Liver (tissue), 9 donors: ENCODE measurements around the gene RBM45. TPM values are rescaled to one million over a fixed set of nuclear protein-coding genes. Genes with fewer than 3 reads are reported as not detected.

ENCODE experiments used
- DNase-seq: peaks from one replicate; pipeline ENCODE4 v3.0.0-alpha.2; 2017; ENCODE audit warnings: low spot score
- H3K27ac ChIP-seq, 2 donors: one replicate each; pipeline ENCODE4 v1.7.0; 2013; ENCODE audit warnings: inconsistent platforms in 2 of 2, low read length in 2 of 2, control low read depth in 1 of 2, low read depth in 1 of 2, mild to moderate bottlenecking in 1 of 2
- H3K27me3 ChIP-seq, 4 donors: one replicate each; pipeline versions ENCODE4 v1.6.1 to v1.7.0; 2013; ENCODE audit warnings: low read length in 3 of 4, inconsistent platforms in 1 of 4, mild to moderate bottlenecking in 1 of 4, moderate library complexity in 1 of 4; ENCODE audit not compliant: control insufficient read depth in 4 of 4, insufficient read depth in 4 of 4
- H3K36me3 ChIP-seq, 4 donors: one replicate each; pipeline versions ENCODE4 v1.6.1 to v1.7.0; 2013; ENCODE audit warnings: low read length in 3 of 4, mild to moderate bottlenecking in 3 of 4, low read depth in 1 of 4, moderate library complexity in 1 of 4; ENCODE audit not compliant: control insufficient read depth in 4 of 4, insufficient read depth in 3 of 4
- H3K4me1 ChIP-seq, 4 donors: one replicate each; pipeline versions ENCODE4 v1.6.1 to v1.7.0; 2013; ENCODE audit warnings: low read length in 3 of 4, mild to moderate bottlenecking in 3 of 4, moderate library complexity in 1 of 4; ENCODE audit not compliant: control insufficient read depth in 4 of 4, insufficient read depth in 4 of 4
- H3K4me3 ChIP-seq, 3 donors: one replicate each; pipeline versions ENCODE4 v1.6.1 to v1.7.0; 2013; ENCODE audit warnings: low read length in 3 of 3, control low read depth in 1 of 3, low read depth in 1 of 3, mild to moderate bottlenecking in 1 of 3
- H3K9ac ChIP-seq, 2 donors: one replicate each; pipeline ENCODE4 v1.7.0; 2013; ENCODE audit warnings: low read length in 2 of 2, mild to moderate bottlenecking in 2 of 2, moderate library complexity in 2 of 2, control low read depth in 1 of 2, low read depth in 1 of 2
- H3K9me3 ChIP-seq, 4 donors: one replicate each; pipeline versions ENCODE4 v1.6.1 to v1.7.0; 2013; ENCODE audit warnings: low read length in 3 of 4; ENCODE audit not compliant: control insufficient read depth in 4 of 4
- ATF3 ChIP-seq: IDR thresholded peaks from 2 replicates; pipeline ENCODE4 v1.6.1; 2016; ENCODE audit warnings: antibody characterized with exemption
- CTCF ChIP-seq: fragments of 150-350 bp; IDR thresholded peaks from 2 replicates; pipeline ENCODE4 v1.5.1; 2017; ENCODE audit warnings: improper control_type of control experiment, low read depth, low read length; ENCODE audit not compliant: missing input control
- EGR1 ChIP-seq, 2 donors: IDR thresholded peaks; 2 replicates each; pipeline ENCODE4 v1.6.1; 2016 to 2018; ENCODE audit warnings: antibody characterized with exemption in 2 of 2, low read depth in 2 of 2
- FOXA1 ChIP-seq: IDR thresholded peaks from 2 replicates; pipeline ENCODE4 v1.6.1; 2016; ENCODE audit warnings: antibody characterized with exemption
- FOXA2 ChIP-seq: IDR thresholded peaks from 2 replicates; pipeline ENCODE4 v1.6.1; 2016; ENCODE audit warnings: antibody characterized with exemption
- GABPA ChIP-seq, 2 donors: IDR thresholded peaks in 1 of 2; conservative IDR thresholded peaks in 1 of 2; 2 replicates each; pipeline ENCODE4 v1.6.1; 2016; ENCODE audit warnings: antibody characterized with exemption in 2 of 2, mild to moderate bottlenecking in 1 of 2, moderate library complexity in 1 of 2
- HNF4A ChIP-seq, 2 donors: conservative IDR thresholded peaks; 2 replicates each; pipeline ENCODE4 v1.6.1; 2016; ENCODE audit warnings: antibody characterized with exemption in 2 of 2, mild to moderate bottlenecking in 2 of 2
- HNF4G ChIP-seq: IDR thresholded peaks from 2 replicates; pipeline ENCODE4 v1.6.1; 2016; ENCODE audit warnings: antibody characterized with exemption
- JUND ChIP-seq, 2 donors: IDR thresholded peaks; 2 replicates each; pipeline ENCODE4 v1.6.1; 2016; ENCODE audit warnings: antibody characterized with exemption in 2 of 2
- MAX ChIP-seq: IDR thresholded peaks from 2 replicates; pipeline ENCODE4 v1.6.1; 2016; ENCODE audit warnings: antibody characterized with exemption
- NR2F2 ChIP-seq: IDR thresholded peaks from 2 replicates; pipeline ENCODE4 v1.6.1; 2016; ENCODE audit warnings: antibody characterized with exemption
- RAD21 ChIP-seq, 2 donors: IDR thresholded peaks; 2 replicates each; pipeline ENCODE4 v1.6.1; 2016; ENCODE audit warnings: antibody characterized with exemption in 2 of 2, mild to moderate bottlenecking in 2 of 2
- RXRA ChIP-seq, 2 donors: IDR thresholded peaks; 2 replicates each; pipeline ENCODE4 v1.6.1; 2017 to 2018; ENCODE audit warnings: antibody characterized with exemption in 2 of 2, mild to moderate bottlenecking in 1 of 2
- SP1 ChIP-seq: IDR thresholded peaks from 2 replicates; pipeline ENCODE4 v1.6.1; 2018; ENCODE audit warnings: antibody characterized with exemption, mild to moderate bottlenecking
- TAF1 ChIP-seq: conservative IDR thresholded peaks from 2 replicates; pipeline ENCODE4 v1.6.1; 2016; ENCODE audit warnings: antibody characterized with exemption, mild to moderate bottlenecking
- YY1 ChIP-seq: IDR thresholded peaks from 2 replicates; pipeline ENCODE4 v1.6.1; 2016; ENCODE audit warnings: antibody characterized with exemption, mild to moderate bottlenecking
- ZBTB33 ChIP-seq: IDR thresholded peaks from 2 replicates; pipeline ENCODE4 v1.6.1; 2016; ENCODE audit warnings: antibody characterized with exemption
- WGBS: extraction: QIAGEN DNeasy Blood & Tissue Kit; methylation state at CpG from one replicate; pipeline ENCODE4 v1.1.7; 2013; 5-methylcytosine and 5-hydroxymethylcytosine counted together
- polyA plus RNA-seq, 2 donors: library from polyadenylated mRNA; stranded (reverse) in 1 of 2; unstranded in 1 of 2; fragments of 200-250 nt in 1 of 2; fragments of >200 nt in 1 of 2; fragmentation: Nextera tagmentation in 1 of 2; extraction: Ambion mirVana in 1 of 2; gene quantifications; one replicate each; pipeline versions ENCODE4 v1.2.1 to v1.2.3, GENCODE V29; 2013 to 2015
- total RNA-seq, 2 donors: library from RNA; depleted of rRNA; stranded (reverse); fragments of >200 nt; gene quantifications; one replicate each; pipeline ENCODE4 v1.2.3, GENCODE V29; 2014
- TF ChIP-seq, protein P1 (sequence below): IDR thresholded peaks from 2 replicates; pipeline ENCODE4 v1.6.1; 2016; ENCODE audit warnings: antibody characterized with exemption, mild to moderate bottlenecking
- donor health status: healthy.
- donor health status: healthy.
- donor health status: healthy.
- donor health status: healthy.
- donor health status: healthy.

RBM45 gene
- total and polyA plus RNA-seq, 4 donors, result 4.2 to 11.4 (median 6.8) TPM

DNA sequence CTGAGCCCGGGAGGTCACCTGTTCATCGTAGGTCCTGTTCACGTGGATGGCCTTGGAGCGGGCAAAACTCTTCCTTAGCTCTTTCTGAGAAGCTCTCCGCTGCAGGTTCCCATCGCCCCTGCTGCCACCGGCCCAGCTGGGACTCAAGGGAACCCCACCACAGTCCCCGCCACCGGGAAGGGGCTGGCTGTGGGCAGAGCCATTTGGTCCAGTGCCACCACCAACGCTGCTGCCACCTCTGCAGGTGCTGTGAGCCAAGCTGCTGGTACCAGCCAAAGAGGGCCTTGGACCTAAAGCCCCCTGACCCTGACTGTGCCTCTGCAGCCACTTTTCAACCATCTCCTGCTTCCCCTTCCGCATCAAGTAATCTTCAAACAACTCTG is 40.2 kb upstream of the RBM45 start:
- Histone ChIP-seq H3K36me3 (no peaks in the 10 kb centered on the region), H3K4me3 (peak overlapping the region; percentile 34 to 76 (median 72)), H3K27me3 (no peaks in the 10 kb centered on the region), H3K9ac (no peak overlapping the region), H3K4me1 (peaks cover 2 to 34% (median 14%) of the 10 kb centered on the region in 4 donors), H3K27ac (peak overlapping the region; percentile 56 to 79), H3K9me3 (no peaks in the 10 kb centered on the region)
- DNase-seq, result no peak
- WGBS, result 81% methylated on average over 11 of the region's 11 CpGs
- TF ChIP-seq SP1, result no peak

- Histone ChIP-seq H3K27me3 (no peaks in the 10 kb centered on the region), H3K27ac (peak within 1 kb of the TSS; percentile 56 to 79), H3K4me1 (peaks cover 2 to 34% (median 14%) of the 10 kb centered on the region in 4 donors), H3K9ac (peak within 1 kb of the TSS; percentile 49 to 61), H3K36me3 (no peaks in the 10 kb centered on the region), H3K9me3 (no peaks in the 10 kb centered on the region), H3K4me3 (peak within 1 kb of the TSS; percentile 34 to 76 (median 72))
- peak; percentile 72 for DNase-seq
- TF ChIP-seq HNF4A (conservative IDR thresholded peaks at IDR 0.05), result peak; percentile 93 to 94
- TF ChIP-seq ZBTB33, result peak; percentile 63
- TF ChIP-seq HNF4G, result peak; percentile 90
- no peak for TF ChIP-seq EGR1 (IDR thresholded peaks at IDR 0.05; ENCODE audit: low read depth in 2 of 2)
- TF ChIP-seq MAX, result peak; percentile 88
- TF ChIP-seq, protein P1, sequence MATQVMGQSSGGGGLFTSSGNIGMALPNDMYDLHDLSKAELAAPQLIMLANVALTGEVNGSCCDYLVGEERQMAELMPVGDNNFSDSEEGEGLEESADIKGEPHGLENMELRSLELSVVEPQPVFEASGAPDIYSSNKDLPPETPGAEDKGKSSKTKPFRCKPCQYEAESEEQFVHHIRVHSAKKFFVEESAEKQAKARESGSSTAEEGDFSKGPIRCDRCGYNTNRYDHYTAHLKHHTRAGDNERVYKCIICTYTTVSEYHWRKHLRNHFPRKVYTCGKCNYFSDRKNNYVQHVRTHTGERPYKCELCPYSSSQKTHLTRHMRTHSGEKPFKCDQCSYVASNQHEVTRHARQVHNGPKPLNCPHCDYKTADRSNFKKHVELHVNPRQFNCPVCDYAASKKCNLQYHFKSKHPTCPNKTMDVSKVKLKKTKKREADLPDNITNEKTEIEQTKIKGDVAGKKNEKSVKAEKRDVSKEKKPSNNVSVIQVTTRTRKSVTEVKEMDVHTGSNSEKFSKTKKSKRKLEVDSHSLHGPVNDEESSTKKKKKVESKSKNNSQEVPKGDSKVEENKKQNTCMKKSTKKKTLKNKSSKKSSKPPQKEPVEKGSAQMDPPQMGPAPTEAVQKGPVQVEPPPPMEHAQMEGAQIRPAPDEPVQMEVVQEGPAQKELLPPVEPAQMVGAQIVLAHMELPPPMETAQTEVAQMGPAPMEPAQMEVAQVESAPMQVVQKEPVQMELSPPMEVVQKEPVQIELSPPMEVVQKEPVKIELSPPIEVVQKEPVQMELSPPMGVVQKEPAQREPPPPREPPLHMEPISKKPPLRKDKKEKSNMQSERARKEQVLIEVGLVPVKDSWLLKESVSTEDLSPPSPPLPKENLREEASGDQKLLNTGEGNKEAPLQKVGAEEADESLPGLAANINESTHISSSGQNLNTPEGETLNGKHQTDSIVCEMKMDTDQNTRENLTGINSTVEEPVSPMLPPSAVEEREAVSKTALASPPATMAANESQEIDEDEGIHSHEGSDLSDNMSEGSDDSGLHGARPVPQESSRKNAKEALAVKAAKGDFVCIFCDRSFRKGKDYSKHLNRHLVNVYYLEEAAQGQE, result peak; percentile 86
- TF ChIP-seq YY1, result peak; percentile 87
- TF ChIP-seq GABPA (IDR thresholded peaks at IDR 0.05 in 1 of 2, conservative IDR thresholded peaks at IDR 0.05 in 1 of 2), result peak in 1 of 2 donors; percentile 65
- no peak for TF ChIP-seq ATF3
- peak; percentile 71 to 76 for TF ChIP-seq RXRA (IDR thresholded peaks at IDR 0.05)
- TF ChIP-seq SP1, result peak; percentile 96
- peak; percentile 82 for TF ChIP-seq TAF1
- TF ChIP-seq RAD21 (IDR thresholded peaks at IDR 0.05), result peak; percentile 30 to 57
- no peak for TF ChIP-seq FOXA1
- TF ChIP-seq JUND (IDR thresholded peaks at IDR 0.05), result peak; percentile 74 to 77
- TF ChIP-seq CTCF, result no peak
- TF ChIP-seq FOXA2, result peak; percentile 39
- no peak for TF ChIP-seq NR2F2
- 3% methylated on average over 44 of the region's 44 CpGs for WGBS
Measured at GRCh38 chr2:178072383-178073301, 39.6 kb upstream of the RBM45 start, which contains the start of gene PDE11A. PDE11A (minus strand) TSS chr2:178072777; CDS start chr2:178072437, 340 bp downstream.
